ENCODE results near the gene VSNL1.

DNA sequence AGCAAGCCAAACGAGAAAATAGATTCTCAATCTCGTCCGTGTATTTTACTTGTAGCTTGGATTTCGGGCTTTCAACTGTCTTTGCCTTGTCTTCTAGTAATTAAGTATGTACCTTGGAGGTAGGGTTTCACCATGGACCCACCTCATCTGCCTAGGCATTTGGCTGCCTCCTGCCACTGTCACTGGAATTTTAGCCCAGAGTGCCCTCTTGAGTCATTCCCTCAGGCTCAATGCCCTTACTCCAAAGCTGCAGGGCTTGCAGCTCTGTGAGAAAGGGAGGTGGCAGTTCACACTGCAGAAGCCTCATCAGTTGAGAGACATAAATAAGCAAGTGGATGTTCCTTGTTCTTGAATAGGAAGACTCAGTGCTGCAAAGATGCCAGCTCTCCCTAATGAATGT lies 89.6 kb downstream of the VSNL1 start:
- TF ChIP-seq EZH2 (IDR thresholded peaks at IDR 0.05; ENCODE audit: insufficient read depth, poor library complexity, severe bottlenecking) (no peak), EZH2phosphoT487 (IDR thresholded peaks at IDR 0.05; ENCODE audit: insufficient read depth, low read depth) (no peak)

Data from GM23248 (cell line).